GM18505 (cell line): ENCODE results near the gene ARMCX2.
A peak's percentile ranks its signal among the peaks of the same experiment; 100 is the strongest.
"Not testable (repeated sequence)": the region's sequence is repeated elsewhere in the genome, so short reads cannot be mapped to it uniquely, and the experiment has no call there.

Source experiments
- ATAC-seq: cut with Tn5 transposase; IDR thresholded peaks from one replicate; pipeline ENCODE4 v1.9.1; 2021; ENCODE audit not compliant: unreplicated experiment
- POLR2A ChIP-seq: IDR thresholded peaks from 4 replicates; pipeline ENCODE4 v1.6.1; 2011; ENCODE audit warnings: borderline replicate concordance; ENCODE audit not compliant: insufficient read depth, insufficient read length; ENCODE audit errors: extremely low read depth

Gene ARMCX2

DNA sequence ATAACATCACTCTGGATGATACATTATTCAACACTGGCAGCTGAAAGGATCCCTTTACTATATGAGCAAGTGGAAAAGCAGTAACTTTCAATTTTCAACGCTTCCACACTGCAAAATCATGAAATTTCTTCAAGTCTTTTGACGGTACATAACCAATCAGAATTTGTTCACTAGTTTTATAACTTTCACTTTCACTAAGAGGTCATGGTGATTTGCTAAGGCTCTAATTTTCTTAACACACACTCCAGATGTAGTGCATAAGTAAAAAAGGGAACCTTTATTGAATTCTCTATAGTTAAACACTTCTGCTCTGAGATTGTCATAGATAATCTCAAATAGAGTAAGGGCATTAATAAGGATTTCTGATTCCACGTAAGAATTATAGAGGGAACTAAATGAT lies 4.1 kb downstream of the ARMCX2 start:
- no peak for ATAC-seq

DNA sequence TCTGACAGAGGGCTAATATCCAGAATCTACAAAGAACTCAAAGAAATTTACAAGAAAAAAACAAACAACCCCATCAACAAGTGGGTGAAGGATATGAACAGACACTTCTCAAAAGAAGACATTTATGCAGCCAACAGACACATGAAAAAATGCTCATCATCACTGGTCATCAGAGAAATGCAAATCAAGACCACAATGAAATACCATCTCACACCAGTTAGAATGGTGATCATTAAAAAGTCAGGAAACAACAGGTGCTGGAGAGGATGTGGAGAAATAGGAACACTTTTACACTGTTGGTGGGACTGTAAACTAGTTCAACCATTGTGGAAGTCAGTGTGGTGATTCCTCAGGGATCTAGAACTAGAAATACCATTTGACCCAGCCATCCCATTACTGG lies 11.9 kb downstream of the ARMCX2 start:
- not testable (repeated sequence) for ATAC-seq

More for the DNA sequence above, 4.1 kb downstream of the ARMCX2 start:
- no peak for TF ChIP-seq POLR2A

DNA sequence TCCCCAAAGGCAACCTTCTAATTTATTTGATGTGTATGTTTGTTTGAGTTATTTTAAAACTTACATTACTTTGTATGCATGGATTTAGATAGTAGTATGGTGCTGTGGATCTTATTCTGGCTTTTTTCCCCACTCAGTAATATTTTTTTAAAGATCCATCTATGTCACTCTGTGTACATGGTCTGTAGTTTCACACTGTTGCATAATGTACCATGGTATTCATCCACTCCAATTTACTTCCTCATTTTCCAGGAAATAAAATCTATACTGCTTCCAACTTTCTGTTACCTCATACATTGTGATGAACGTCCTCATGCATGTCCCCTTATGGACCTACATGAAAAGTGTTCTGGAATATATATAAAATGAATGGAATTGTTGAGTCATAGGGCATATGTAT lies 17.6 kb downstream of the ARMCX2 start:
- no peak for ATAC-seq

DNA sequence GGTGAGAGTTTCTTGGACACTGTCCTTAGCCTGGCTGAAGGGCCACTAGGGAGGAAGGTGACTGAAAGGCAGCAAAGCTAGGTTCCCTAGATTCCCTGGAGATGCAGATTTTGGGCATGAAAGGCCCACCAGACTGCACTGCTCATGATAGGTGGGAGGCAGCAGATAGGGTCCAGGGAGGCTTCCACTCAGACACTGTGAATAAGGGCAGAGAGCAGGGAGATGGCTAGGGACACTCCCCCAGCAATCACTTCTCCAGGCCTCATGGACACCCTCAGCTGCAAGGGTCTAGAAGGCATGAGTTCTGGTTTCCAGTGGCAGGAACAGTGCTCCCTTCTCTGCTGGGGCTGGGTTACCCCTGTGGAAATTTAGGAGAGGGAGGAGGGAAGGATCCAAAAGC lies 20.1 kb downstream of the ARMCX2 start:
- TF ChIP-seq POLR2A, result no peak
- no peak for ATAC-seq

More for the DNA sequence above, 17.6 kb downstream of the ARMCX2 start:
- no peak for TF ChIP-seq POLR2A

- no peak for TF ChIP-seq POLR2A
- ATAC-seq, result no peak
Measured at GRCh38 chrX:101619364-101619763, 40.3 kb downstream of the ARMCX2 start.

DNA sequence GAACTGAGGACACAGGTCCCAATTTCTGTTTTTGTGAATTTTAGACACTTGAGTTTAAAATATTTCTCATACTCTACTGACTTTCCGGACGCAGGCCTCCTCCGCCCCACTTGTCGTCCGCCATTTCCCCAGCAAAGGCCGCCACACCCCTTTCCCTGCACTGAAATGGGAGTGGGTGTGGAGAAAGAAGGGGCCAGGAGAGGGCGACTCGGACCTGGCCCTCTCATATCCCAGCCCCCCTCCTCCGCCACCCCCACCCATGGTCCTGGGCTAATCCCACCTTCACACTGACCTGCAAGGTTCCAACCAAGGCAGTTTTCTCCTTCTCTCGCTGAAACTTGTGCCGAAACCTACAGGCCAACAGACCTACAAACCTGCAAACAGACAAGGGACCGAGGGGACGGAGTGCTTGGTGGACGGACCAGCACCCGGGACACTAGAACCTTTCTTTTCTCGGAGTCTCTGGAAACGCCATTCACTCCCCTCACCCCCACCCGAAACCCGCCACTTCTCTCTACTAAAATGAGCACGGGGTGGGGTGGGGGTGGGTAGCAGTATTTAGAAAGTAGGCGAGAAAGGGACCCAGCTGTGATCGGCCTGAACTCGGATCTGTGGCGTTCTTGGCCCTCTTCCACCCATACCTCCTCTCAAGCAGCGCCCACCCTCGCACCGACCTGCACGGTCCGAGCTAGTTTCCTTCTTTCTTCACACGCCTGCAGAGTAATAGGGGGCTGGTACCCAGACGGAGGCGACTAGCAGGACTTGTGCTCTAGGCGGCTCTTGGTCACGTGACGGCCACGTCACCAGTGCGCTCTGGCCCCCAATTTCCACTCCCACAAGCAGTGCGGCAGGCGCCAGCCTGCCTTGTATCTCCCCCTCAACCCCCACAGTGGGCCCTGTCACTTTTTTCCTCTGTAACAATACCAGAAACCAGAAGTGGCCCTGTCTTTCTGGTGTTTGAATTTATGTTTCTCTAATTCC lies 42.1 kb downstream of the ARMCX2 start, which contains the start of gene ARMCX6:
Gene ARMCX6 (minus strand): TSS at position 790 of the 981 bp plus-strand sequence. CDS start 1,380 bp downstream, outside the sequence.
- ATAC-seq, result peak; percentile 87
- TF ChIP-seq POLR2A, result peak; percentile 64

DNA sequence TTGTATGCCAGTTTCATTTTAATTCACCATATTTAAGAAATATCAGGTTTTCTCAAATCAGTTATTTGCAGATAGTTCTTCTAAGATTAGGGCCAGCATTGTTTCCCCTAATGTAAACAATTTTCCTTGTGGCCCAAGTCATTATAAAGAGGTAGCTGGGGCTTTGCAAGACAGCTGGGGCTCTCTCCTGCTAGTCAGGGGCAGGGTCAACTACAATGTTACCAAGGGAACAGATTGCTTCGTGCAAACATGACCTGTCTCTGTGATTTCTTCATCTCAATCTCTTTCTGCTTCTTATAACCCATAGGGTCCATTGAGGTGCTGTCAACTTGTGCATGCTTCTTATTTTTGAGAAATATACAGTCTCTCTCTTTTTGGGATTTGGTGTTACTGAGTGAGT lies 53.9 kb downstream of the ARMCX2 start:
- TF ChIP-seq POLR2A, result no peak
- ATAC-seq, result no peak
